Measurements from ENCODE around the gene SSTR4.

The SSTR4 gene

GRCh38 chr20:23046431-23046830 lies 11.3 kb downstream of the SSTR4 start:
- Histone ChIP-seq H3K27ac (ENCODE audit: low read depth, low read length) (no peak overlapping the region), H3K9me2 (replicated peaks; ENCODE audit: insufficient read depth, low read length) (no peaks in the 10 kb centered on the region), H2AFZ (ENCODE audit: low read depth, low read length, severe bottlenecking) (no peak overlapping the region), H3K9me3 (ENCODE audit: insufficient read depth, low read length) (no peaks in the 10 kb centered on the region), H3K27me3 (ENCODE audit: low read length) (no peaks in the 10 kb centered on the region), H3K36me3 (ENCODE audit: low read length) (no peaks in the 10 kb centered on the region), H3F3A (ENCODE audit: insufficient read depth) (no peaks in the 10 kb centered on the region), H3K4me3 (ENCODE audit: insufficient read depth, low read length, poor library complexity, severe bottlenecking) (no peak overlapping the region), H3K79me2 (ENCODE audit: insufficient read depth, low read length) (no peaks in the 10 kb centered on the region), H3K4me2 (ENCODE audit: low read depth, low read length, poor library complexity, severe bottlenecking) (no peak overlapping the region), H4K20me1 (ENCODE audit: low read depth, low read length) (no peaks in the 10 kb centered on the region), H3K9ac (ENCODE audit: low read length) (no peak overlapping the region)
- TF ChIP-seq EZH2phosphoT487 (conservative IDR thresholded peaks at IDR 0.05; ENCODE audit: low read length) (no peak), CTCF (IDR thresholded peaks at IDR 0.05; ENCODE audit: insufficient read depth, low read length, poor library complexity, severe bottlenecking) (no peak)

GRCh38 chr20:23047001-23047737 lies 12.1 kb downstream of the SSTR4 start:
- no peaks in the 10 kb centered on the region for H3K79me2 ChIP-seq (ENCODE audit: insufficient read depth, low read length)
- no peak overlapping the region for H3K4me3 ChIP-seq (ENCODE audit: insufficient read depth, low read length, poor library complexity, severe bottlenecking)
- H4K20me1 ChIP-seq (ENCODE audit: low read depth, low read length) = no peaks in the 10 kb centered on the region
- no peaks in the 10 kb centered on the region for H3K36me3 ChIP-seq (ENCODE audit: low read length)
- TF ChIP-seq CTCF (IDR thresholded peaks at IDR 0.05; ENCODE audit: insufficient read depth, low read length, poor library complexity, severe bottlenecking) (no peak), EZH2phosphoT487 (conservative IDR thresholded peaks at IDR 0.05; ENCODE audit: low read length) (no peak)
- no peak overlapping the region for H3K4me2 ChIP-seq (ENCODE audit: low read depth, low read length, poor library complexity, severe bottlenecking)
- H3K27me3 ChIP-seq (ENCODE audit: low read length) = no peaks in the 10 kb centered on the region
- H3K9me3 ChIP-seq (ENCODE audit: insufficient read depth, low read length) = no peaks in the 10 kb centered on the region
- no peaks in the 10 kb centered on the region for H3F3A ChIP-seq (ENCODE audit: insufficient read depth)
- no peak overlapping the region for H3K27ac ChIP-seq (ENCODE audit: low read depth, low read length)
- H3K9me2 ChIP-seq (replicated peaks; ENCODE audit: insufficient read depth, low read length) = no peaks in the 10 kb centered on the region
- H3K9ac ChIP-seq (ENCODE audit: low read length) = no peak overlapping the region
- no peak overlapping the region for H2AFZ ChIP-seq (ENCODE audit: low read depth, low read length, severe bottlenecking)

GRCh38 chr20:23047738-23048214 lies 12.7 kb downstream of the SSTR4 start:
- TF ChIP-seq CTCF (IDR thresholded peaks at IDR 0.05; ENCODE audit: insufficient read depth, low read length, poor library complexity, severe bottlenecking) = no peak
- TF ChIP-seq EZH2phosphoT487 (conservative IDR thresholded peaks at IDR 0.05; ENCODE audit: low read length) = no peak
- H2AFZ ChIP-seq (ENCODE audit: low read depth, low read length, severe bottlenecking) = no peak overlapping the region
- no peaks in the 10 kb centered on the region for H3K79me2 ChIP-seq (ENCODE audit: insufficient read depth, low read length)
- no peaks in the 10 kb centered on the region for H4K20me1 ChIP-seq (ENCODE audit: low read depth, low read length)
- H3K27me3 ChIP-seq (ENCODE audit: low read length) = no peaks in the 10 kb centered on the region
- H3K36me3 ChIP-seq (ENCODE audit: low read length) = no peaks in the 10 kb centered on the region
- no peak overlapping the region for H3K4me3 ChIP-seq (ENCODE audit: insufficient read depth, low read length, poor library complexity, severe bottlenecking)
- H3K4me2 ChIP-seq (ENCODE audit: low read depth, low read length, poor library complexity, severe bottlenecking) = no peak overlapping the region
- no peaks in the 10 kb centered on the region for H3K9me2 ChIP-seq (replicated peaks; ENCODE audit: insufficient read depth, low read length)
- no peaks in the 10 kb centered on the region for H3K9me3 ChIP-seq (ENCODE audit: insufficient read depth, low read length)
- no peaks in the 10 kb centered on the region for H3F3A ChIP-seq (ENCODE audit: insufficient read depth)
- no peak overlapping the region for H3K9ac ChIP-seq (ENCODE audit: low read length)
- H3K27ac ChIP-seq (ENCODE audit: low read depth, low read length) = no peak overlapping the region

Data from SU-DHL-6 (cell line).